Measurements from ENCODE around the gene NCF4.

GRCh38 chr22:36838119-36839030 is 22.4 kb upstream of the NCF4 start:
- TF ChIP-seq CTCF (IDR thresholded peaks at IDR 0.05) (no peak), REST (IDR thresholded peaks at IDR 0.05; ENCODE audit: insufficient read depth in 1 of 2, low read depth in 2 of 2, low read length in 1 of 2) (no peak), SIN3A (IDR thresholded peaks at IDR 0.05; ENCODE audit: borderline replicate concordance, insufficient read depth, low read depth, low read length) (no peak), POLR2AphosphoS5 (IDR thresholded peaks at IDR 0.05; ENCODE audit: low read depth, low read length) (no peak), TCF7L2 (IDR thresholded peaks at IDR 0.05; ENCODE audit: low read depth, low read length) (no peak)

All from Panc1 (cell line).